Activated CD8-positive, alpha-beta T cell treated with anti-CD3 and anti-CD28 coated beads for 36 hours (primary cell): ENCODE measurements around the gene IGLL1. TPM values are rescaled to one million over a fixed set of nuclear protein-coding genes. Genes with fewer than 3 reads are reported as not detected.

Source experiments
- ATAC-seq: fragments of 200-7000 bp; cut with Tn5 transposase; one replicate; pipeline ENCODE4 v1.10.0; 2021; ENCODE audit warnings: mild to moderate bottlenecking, moderate library complexity
- CTCF ChIA-PET: fragments of 350-600 bp; sonication (Branson Sonifier 250); formaldehyde crosslinking; loops from one replicate; lab custom pipeline; 2021; ENCODE audit warnings: antibody characterized with exemption; lab: Charles Lee
- POLR2A ChIA-PET: fragments of 350-600 bp; sonication (Branson Sonifier 250); formaldehyde crosslinking; loops from one replicate; lab custom pipeline; 2021; ENCODE audit warnings: antibody characterized with exemption; lab: Charles Lee
- DNase-seq: peaks from one replicate; pipeline ENCODE4 v3.0.0-alpha.2; 2020
- H3K27ac Mint-ChIP-seq: one replicate; pipeline ENCODE4 v1.8.0; 2021; ENCODE audit warnings: mild to moderate bottlenecking, mixed read lengths
- H3K27me3 Mint-ChIP-seq: one replicate; pipeline ENCODE4 v1.8.0; 2021; ENCODE audit warnings: mixed read lengths
- H3K36me3 Mint-ChIP-seq: one replicate; pipeline ENCODE4 v1.8.0; 2021; ENCODE audit warnings: low read depth, mixed read lengths
- H3K4me1 Mint-ChIP-seq: one replicate; pipeline ENCODE4 v1.8.0; 2021; ENCODE audit warnings: low read depth, mixed read lengths
- H3K4me3 Mint-ChIP-seq: one replicate; pipeline ENCODE4 v1.8.0; 2021; ENCODE audit warnings: mild to moderate bottlenecking, moderate library complexity, mixed read lengths
- H3K9me3 Mint-ChIP-seq: one replicate; pipeline ENCODE4 v1.8.0; 2021; ENCODE audit warnings: mixed read lengths
- CTCF ChIP-seq: fragments of 200-600 bp; IDR thresholded peaks from one replicate; pipeline ENCODE4 v1.8.0; 2022; ENCODE audit warnings: antibody characterized with exemption, mild to moderate bottlenecking
- intact Hi-C: fragments of 100-400 bp; cut with micrococcal nuclease; formaldehyde crosslinking; loops from one replicate; pipeline ENCODE4 v1.10.0; 2022
- total RNA-seq, 2 experiments: library from RNA; stranded (reverse); gene quantifications; one replicate each; pipeline ENCODE4 v1.2.3, GENCODE V29; 2021

Gene IGLL1
- total RNA-seq, 2 experiments from 2014 or later: not detected

GRCh38 chr22:23533771-23534191, 46.3 kb downstream of the IGLL1 start:
- ATAC-seq (no peak), DNase-seq (no peak)
- H3K36me3 Mint-ChIP-seq: no peaks in the 10 kb centered on the region
- H3K4me3 Mint-ChIP-seq: no peak overlapping the region
- ChIA-PET POLR2A (no interaction called here), CTCF (no interaction called here)
- no peak overlapping the region for H3K27ac Mint-ChIP-seq
- H3K4me1 Mint-ChIP-seq: no peaks in the 10 kb centered on the region
- intact Hi-C loops: no loop called here
- H3K9me3 Mint-ChIP-seq: no peaks in the 10 kb centered on the region
- peaks cover 3% of the 10 kb centered on the region for H3K27me3 Mint-ChIP-seq
- no peak for TF ChIP-seq CTCF

GRCh38 chr22:23533328-23533762, 46.7 kb downstream of the IGLL1 start:
- no peaks in the 10 kb centered on the region for H3K9me3 Mint-ChIP-seq

DNA sequence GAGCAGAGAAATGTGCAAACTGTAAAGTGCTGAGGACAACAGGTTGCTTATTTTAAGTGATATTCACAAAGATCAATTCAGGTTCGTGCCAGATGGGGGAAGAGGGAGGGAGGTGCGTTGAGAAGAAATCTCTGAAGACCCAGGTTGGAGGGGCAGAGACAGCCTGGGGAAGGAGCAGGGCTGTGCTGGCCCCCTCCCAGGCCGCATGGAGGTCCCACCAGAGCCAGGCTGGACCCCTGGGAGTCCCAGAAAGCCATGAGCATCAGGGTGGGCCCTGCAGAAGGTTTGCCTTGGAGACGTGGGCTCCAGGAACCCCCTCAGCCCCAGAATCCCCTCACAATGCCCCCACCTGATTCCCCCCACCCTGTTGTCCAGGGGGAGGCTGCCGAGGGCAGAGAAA, 47.4 kb downstream of the IGLL1 start:
- TF ChIP-seq CTCF: no peak
- ChIA-PET CTCF (no interaction called here), POLR2A (interaction anchor here (0.7 kb wide), 1 partner anchor 168 kb away, joined by 3 read pairs; no protein-coding TSS in a partner anchor)
- Mint-ChIP-seq H3K4me1 (no peaks in the 10 kb centered on the region), H3K4me3 (no peak overlapping the region), H3K27ac (no peak overlapping the region), H3K36me3 (no peaks in the 10 kb centered on the region), H3K9me3 (no peaks in the 10 kb centered on the region), H3K27me3 (peaks cover 3% of the 10 kb centered on the region)
- intact Hi-C loops: no loop called here
- DNase-seq (no peak), ATAC-seq (no peak)

More at GRCh38 chr22:23533328-23533762, 46.7 kb downstream of the IGLL1 start:
- ChIA-PET POLR2A (interaction anchor here (0.7 kb wide), 1 partner anchor 169 kb away, joined by 3 read pairs; no protein-coding TSS in a partner anchor), CTCF (no interaction called here)
- peak; percentile 86 for ATAC-seq
- no peaks in the 10 kb centered on the region for H3K36me3 Mint-ChIP-seq
- intact Hi-C loops: no loop called here
- H3K4me1 Mint-ChIP-seq: no peaks in the 10 kb centered on the region
- no peak overlapping the region for H3K27ac Mint-ChIP-seq
- peak; percentile 39 for TF ChIP-seq CTCF
- peaks cover 3% of the 10 kb centered on the region for H3K27me3 Mint-ChIP-seq
- H3K4me3 Mint-ChIP-seq: no peak overlapping the region
- peak; percentile 59 for DNase-seq

- Mint-ChIP-seq H3K36me3 (no peaks in the 10 kb centered on the region), H3K4me3 (no peak overlapping the region), H3K9me3 (no peaks in the 10 kb centered on the region), H3K4me1 (no peaks in the 10 kb centered on the region), H3K27me3 (peaks cover 3% of the 10 kb centered on the region), H3K27ac (no peak overlapping the region)
- TF ChIP-seq CTCF: no peak
- POLR2A ChIA-PET: no interaction called here
- ATAC-seq: no peak
- no peak for DNase-seq
- CTCF ChIA-PET: no interaction called here
- intact Hi-C loops: no loop called here
Observed at GRCh38 chr22:23531966-23532705, 48.0 kb downstream of the IGLL1 start.

- Mint-ChIP-seq H3K9me3 (no peaks in the 10 kb centered on the region), H3K4me3 (no peak overlapping the region), H3K27me3 (peaks cover 3% of the 10 kb centered on the region), H3K36me3 (no peaks in the 10 kb centered on the region), H3K4me1 (no peaks in the 10 kb centered on the region), H3K27ac (no peak overlapping the region)
- ChIA-PET CTCF (no interaction called here), POLR2A (no interaction called here)
- intact Hi-C loops: no loop called here
- ATAC-seq: no peak
- no peak for DNase-seq
- TF ChIP-seq CTCF: no peak
Observed at GRCh38 chr22:23531283-23531956, 48.7 kb downstream of the IGLL1 start.
